ENCODE measurements around the gene NRP2. TPM values are rescaled to one million over a fixed set of nuclear protein-coding genes. Genes with fewer than 3 reads are reported as not detected.

Gene NRP2
- total RNA-seq, 1 donor from 2014 or later, result 90.3 TPM

GRCh38 chr2:205771031-205771430, 88.7 kb downstream of the NRP2 start:
- Mint-ChIP-seq H3K4me1 (peaks cover 54% of the 10 kb centered on the region), H3K9me3 (no peaks in the 10 kb centered on the region), H3K4me3 (no peak overlapping the region), H3K27me3 (ENCODE audit: low read depth) (no peaks in the 10 kb centered on the region), H3K27ac (ENCODE audit: unreplicated experiment) (no peak overlapping the region), H3K36me3 (ENCODE audit: low read depth) (peaks cover 9% of the 10 kb centered on the region)
- TF ChIP-seq, protein P1, sequence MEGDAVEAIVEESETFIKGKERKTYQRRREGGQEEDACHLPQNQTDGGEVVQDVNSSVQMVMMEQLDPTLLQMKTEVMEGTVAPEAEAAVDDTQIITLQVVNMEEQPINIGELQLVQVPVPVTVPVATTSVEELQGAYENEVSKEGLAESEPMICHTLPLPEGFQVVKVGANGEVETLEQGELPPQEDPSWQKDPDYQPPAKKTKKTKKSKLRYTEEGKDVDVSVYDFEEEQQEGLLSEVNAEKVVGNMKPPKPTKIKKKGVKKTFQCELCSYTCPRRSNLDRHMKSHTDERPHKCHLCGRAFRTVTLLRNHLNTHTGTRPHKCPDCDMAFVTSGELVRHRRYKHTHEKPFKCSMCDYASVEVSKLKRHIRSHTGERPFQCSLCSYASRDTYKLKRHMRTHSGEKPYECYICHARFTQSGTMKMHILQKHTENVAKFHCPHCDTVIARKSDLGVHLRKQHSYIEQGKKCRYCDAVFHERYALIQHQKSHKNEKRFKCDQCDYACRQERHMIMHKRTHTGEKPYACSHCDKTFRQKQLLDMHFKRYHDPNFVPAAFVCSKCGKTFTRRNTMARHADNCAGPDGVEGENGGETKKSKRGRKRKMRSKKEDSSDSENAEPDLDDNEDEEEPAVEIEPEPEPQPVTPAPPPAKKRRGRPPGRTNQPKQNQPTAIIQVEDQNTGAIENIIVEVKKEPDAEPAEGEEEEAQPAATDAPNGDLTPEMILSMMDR (conservative IDR thresholded peaks at IDR 0.05), result no peak
- DNase-seq (ENCODE audit: low read depth, low spot score), result no peak

DNA sequence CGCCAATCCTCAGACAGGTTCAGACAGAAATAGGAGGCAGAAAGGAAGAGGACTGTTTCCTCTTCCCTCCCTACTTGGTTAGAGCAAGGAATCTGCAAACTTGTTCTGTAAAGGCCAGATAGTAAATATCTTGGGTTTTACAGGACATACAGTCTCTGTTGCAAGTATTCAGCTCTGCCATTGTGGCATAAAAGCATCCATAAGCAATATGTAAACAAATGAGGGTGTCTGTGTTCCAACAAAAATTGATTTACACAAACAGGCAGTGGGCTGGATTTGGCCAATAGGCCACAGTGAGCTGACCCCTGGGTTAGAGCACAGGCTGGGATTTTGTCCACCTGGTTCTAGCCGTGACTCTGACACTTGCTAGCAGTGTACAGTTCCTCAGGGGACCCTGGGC, 89.4 kb downstream of the NRP2 start:
- Mint-ChIP-seq H3K4me1 (peaks cover 58% of the 10 kb centered on the region), H3K9me3 (no peaks in the 10 kb centered on the region), H3K27ac (ENCODE audit: unreplicated experiment) (no peak overlapping the region), H3K27me3 (ENCODE audit: low read depth) (no peaks in the 10 kb centered on the region), H3K4me3 (no peak overlapping the region), H3K36me3 (ENCODE audit: low read depth) (peaks cover 12% of the 10 kb centered on the region)
- DNase-seq (ENCODE audit: low read depth, low spot score), result no peak
- TF ChIP-seq, protein P1 (conservative IDR thresholded peaks at IDR 0.05), result no peak

DNA sequence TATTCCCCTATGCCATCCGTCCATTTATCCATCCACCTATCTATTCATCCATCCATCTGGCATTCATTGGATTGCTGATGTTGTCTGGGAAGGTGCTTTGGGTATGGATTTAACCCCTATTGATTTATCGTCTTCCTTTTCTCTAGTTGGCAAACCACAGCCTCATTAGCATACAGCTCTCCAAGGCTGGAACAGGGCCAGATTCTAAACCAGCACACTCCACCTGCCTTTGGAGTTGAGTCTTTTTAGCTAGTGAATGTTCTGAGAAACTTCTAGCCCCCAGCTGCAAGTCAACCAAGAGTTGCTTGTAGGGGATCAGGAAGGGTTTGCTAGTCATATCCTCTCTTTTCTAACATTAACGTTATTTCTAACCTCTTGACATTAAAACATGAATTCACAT, 90.7 kb downstream of the NRP2 start:
- Mint-ChIP-seq H3K4me1 (peaks cover 53% of the 10 kb centered on the region), H3K27ac (ENCODE audit: unreplicated experiment) (no peak overlapping the region), H3K36me3 (ENCODE audit: low read depth) (peaks cover 16% of the 10 kb centered on the region), H3K9me3 (no peaks in the 10 kb centered on the region), H3K4me3 (no peak overlapping the region), H3K27me3 (ENCODE audit: low read depth) (no peaks in the 10 kb centered on the region)
- no peak for DNase-seq (ENCODE audit: low read depth, low spot score)
- TF ChIP-seq, protein P1 (conservative IDR thresholded peaks at IDR 0.05), result no peak

DNA sequence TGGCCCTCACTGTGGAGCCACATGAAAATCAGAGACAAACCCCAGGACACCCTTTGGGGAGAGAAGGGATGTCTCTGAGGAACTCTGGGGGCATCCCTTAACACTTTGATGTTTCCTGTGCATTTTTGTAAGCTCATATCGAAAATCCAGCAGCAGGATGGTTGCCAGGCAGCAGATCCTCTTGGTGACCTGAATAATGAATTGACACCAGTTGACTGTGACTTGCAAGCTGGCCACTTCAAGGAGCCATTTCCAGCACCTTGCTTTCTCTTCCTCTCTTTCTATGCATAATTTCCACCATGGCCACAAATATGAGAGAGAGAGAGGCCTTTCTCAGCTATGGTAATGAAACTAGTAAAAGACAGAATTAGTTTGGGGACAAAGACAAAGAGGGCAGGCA, 91.7 kb downstream of the NRP2 start:
- no peak overlapping the region for H3K4me3 Mint-ChIP-seq

DNA sequence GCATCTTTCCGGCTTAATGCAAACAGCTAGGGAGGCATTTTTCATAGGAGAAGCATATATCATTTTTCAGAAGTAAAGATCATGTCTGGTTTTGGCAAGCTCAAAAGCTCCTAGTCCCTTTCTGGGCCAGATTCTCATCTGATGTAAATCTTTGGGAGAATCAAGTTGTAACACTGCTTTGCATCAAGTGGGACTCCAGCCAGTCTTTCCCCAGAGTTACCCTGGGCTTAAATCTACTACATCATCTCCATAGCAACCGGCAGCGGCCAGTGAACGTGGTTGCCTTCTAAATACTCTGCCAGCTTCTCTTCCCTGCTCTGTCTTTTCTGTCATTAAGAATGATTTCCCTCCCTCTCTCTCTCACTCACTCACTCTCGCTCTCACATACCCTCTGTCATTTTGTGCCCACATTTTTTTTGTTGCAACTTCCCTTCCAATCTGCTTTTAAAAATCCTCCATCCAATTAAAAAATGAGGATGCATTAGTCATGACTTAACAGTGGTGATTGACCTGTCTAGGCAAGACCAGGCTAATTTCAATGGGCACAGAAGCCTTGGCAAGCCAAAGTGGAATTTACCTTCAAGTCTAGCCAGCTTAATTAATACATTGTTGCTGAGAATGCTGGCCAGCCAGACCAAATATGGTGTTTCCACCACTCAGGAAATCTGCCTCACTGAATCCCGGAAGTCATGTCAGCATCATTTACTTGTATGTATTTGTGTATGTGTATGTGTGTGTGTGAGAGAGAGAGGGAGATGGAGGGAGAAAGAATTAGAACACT, 93.0 kb downstream of the NRP2 start:
- DNase-seq (ENCODE audit: low read depth, low spot score), result no peak
- Mint-ChIP-seq H3K4me3 (no peak overlapping the region), H3K4me1 (peaks cover 38% of the 10 kb centered on the region), H3K27me3 (ENCODE audit: low read depth) (no peaks in the 10 kb centered on the region), H3K36me3 (ENCODE audit: low read depth) (peaks cover 16% of the 10 kb centered on the region), H3K27ac (ENCODE audit: unreplicated experiment) (no peak overlapping the region), H3K9me3 (no peaks in the 10 kb centered on the region)
- TF ChIP-seq, protein P1 (conservative IDR thresholded peaks at IDR 0.05), result no peak

More for the DNA sequence above, 91.7 kb downstream of the NRP2 start:
- no peaks in the 10 kb centered on the region for H3K27me3 Mint-ChIP-seq (ENCODE audit: low read depth)
- H3K4me1 Mint-ChIP-seq, result peaks cover 48% of the 10 kb centered on the region
- TF ChIP-seq, protein P1 (conservative IDR thresholded peaks at IDR 0.05), result no peak
- H3K36me3 Mint-ChIP-seq (ENCODE audit: low read depth), result peaks cover 16% of the 10 kb centered on the region
- no peak overlapping the region for H3K27ac Mint-ChIP-seq (ENCODE audit: unreplicated experiment)
- H3K9me3 Mint-ChIP-seq, result no peaks in the 10 kb centered on the region
- DNase-seq (ENCODE audit: low read depth, low spot score), result no peak

Measured in neural crest cell (in vitro differentiated cells).